K562 (cell line): ENCODE results near the gene LZTS2. TPM values are rescaled to one million over a fixed set of nuclear protein-coding genes. Genes with fewer than 3 reads are reported as not detected.
A peak's percentile ranks its signal among the peaks of the same experiment; 100 is the strongest.

Experiments used
- ATF7 ChIP-seq: fragments of 450-650 bp; IDR thresholded peaks from 2 replicates; pipeline ENCODE4 v1.7.1; 2014; ENCODE audit warnings: mild to moderate bottlenecking, moderate library complexity
- CBX1 ChIP-seq: sonication (generic); IDR thresholded peaks from 2 replicates; pipeline ENCODE4 v1.6.1; 2016; ENCODE audit warnings: antibody characterized with exemption, low read depth, mild to moderate bottlenecking
- CREB1 ChIP-seq, 2 experiments: sonication (generic) in 1 of 2; formaldehyde crosslinking in 1 of 2; IDR thresholded peaks; 2 replicates each; pipeline versions ENCODE4 v1.6.1 to v1.8.0; 2012 to 2022; ENCODE audit warnings: inconsistent platforms in 1 of 2, mild to moderate bottlenecking in 1 of 2, missing genetic modification reagents in 1 of 2, moderate library complexity in 1 of 2
- EHMT2 ChIP-seq: fragments of 450-650 bp; IDR thresholded peaks from 2 replicates; pipeline ENCODE4 v1.6.1; 2018; ENCODE audit warnings: antibody characterized with exemption
- NFYB ChIP-seq: IDR thresholded peaks from 2 replicates; pipeline ENCODE4 v1.6.1; 2011; ENCODE audit warnings: mild to moderate bottlenecking, moderate library complexity; ENCODE audit not compliant: insufficient read length; ENCODE audit errors: extremely low read depth
- SRSF3 ChIP-seq: fragments of 200-400 bp; formaldehyde crosslinking; IDR thresholded peaks from 2 replicates; pipeline ENCODE4 v1.6.1; 2016; ENCODE audit warnings: mild to moderate bottlenecking, low read length, moderate library complexity; ENCODE audit not compliant: insufficient read depth
- polyA plus RNA-seq, 8 experiments: library from polyadenylated mRNA; depleted of rRNA in 4 of 8; stranded (reverse) in 5 of 8; unstranded in 3 of 8; fragments of >200 nt; fragmentation: Nextera tagmentation in 2 of 8; fragmentation: Illumina TruSeq in 1 of 8; extraction: Ambion mirVana in 2 of 8; extraction: Trizol in 1 of 8; gene quantifications; 2 replicates each; pipeline versions ENCODE4 v1.2.1 to v1.2.3, GENCODE V29; 2011 to 2014; ENCODE audit warnings: inconsistent platforms in 1 of 8, missing spikeins in 1 of 8
- total RNA-seq, 7 experiments: library from RNA; depleted of rRNA in 6 of 7; stranded (reverse); fragments of >200 nt in 6 of 7; fragmentation: Illumina TruSeq in 2 of 7; extraction: Trizol in 2 of 7; gene quantifications; 2 replicates each; pipeline versions ENCODE4 v1.2.1 to v1.2.3, GENCODE V29; 2011 to 2021; ENCODE audit warnings: low replicate concordance in 1 of 7
- TF ChIP-seq, protein P1 (sequence below): fragments of 450-650 bp; formaldehyde crosslinking; conservative IDR thresholded peaks from 2 replicates; pipeline ENCODE4 v1.4.0; 2022; ENCODE audit warnings: mild to moderate bottlenecking, missing genetic modification characterization
- TF ChIP-seq, protein P2 (sequence below): fragments of 250-450 bp; sonication (Bioruptor Pico); IDR thresholded peaks from 2 replicates; pipeline ENCODE4 v1.5.0; 2022; ENCODE audit warnings: mild to moderate bottlenecking
- TF ChIP-seq, protein P3 (sequence below): fragments of 250-450 bp; sonication (Bioruptor Pico); IDR thresholded peaks from 2 replicates; pipeline ENCODE4 v1.5.0; 2021
- TF ChIP-seq, protein P4 (sequence below): sonication (generic); formaldehyde crosslinking; IDR thresholded peaks from 2 replicates; pipeline ENCODE4 v1.8.1; 2023; ENCODE audit warnings: mild to moderate bottlenecking, missing genetic modification reagents, moderate library complexity
- TF ChIP-seq, protein P5 (sequence below), 3 experiments: fragments of 200-800 bp in 1 of 3; fragments of 250-450 bp in 1 of 3; fragments of 450-650 bp in 1 of 3; sonication (Bioruptor Pico) in 1 of 3; sonication (Bioruptor generic) in 1 of 3; formaldehyde crosslinking in 1 of 3; IDR thresholded peaks; 2 replicates each; pipeline versions ENCODE4 v1.6.1 to v1.8.0; 2016 to 2022; ENCODE audit warnings: mild to moderate bottlenecking in 2 of 3, missing genetic modification characterization in 2 of 3, missing compliant biosample characterization in 1 of 3, moderate library complexity in 1 of 3
- TF ChIP-seq, protein P6 (sequence below): sonication (generic); formaldehyde crosslinking; IDR thresholded peaks from 2 replicates; pipeline ENCODE4 v1.8.1; 2023; ENCODE audit warnings: mild to moderate bottlenecking, missing genetic modification reagents

LZTS2 gene
- total and polyA plus RNA-seq, 9 of the 15 experiments (the other 6 are each of a cell fraction or from before 2014, with no cell fraction given): 0.23 to 42.5 (median 14.7) TPM

DNA sequence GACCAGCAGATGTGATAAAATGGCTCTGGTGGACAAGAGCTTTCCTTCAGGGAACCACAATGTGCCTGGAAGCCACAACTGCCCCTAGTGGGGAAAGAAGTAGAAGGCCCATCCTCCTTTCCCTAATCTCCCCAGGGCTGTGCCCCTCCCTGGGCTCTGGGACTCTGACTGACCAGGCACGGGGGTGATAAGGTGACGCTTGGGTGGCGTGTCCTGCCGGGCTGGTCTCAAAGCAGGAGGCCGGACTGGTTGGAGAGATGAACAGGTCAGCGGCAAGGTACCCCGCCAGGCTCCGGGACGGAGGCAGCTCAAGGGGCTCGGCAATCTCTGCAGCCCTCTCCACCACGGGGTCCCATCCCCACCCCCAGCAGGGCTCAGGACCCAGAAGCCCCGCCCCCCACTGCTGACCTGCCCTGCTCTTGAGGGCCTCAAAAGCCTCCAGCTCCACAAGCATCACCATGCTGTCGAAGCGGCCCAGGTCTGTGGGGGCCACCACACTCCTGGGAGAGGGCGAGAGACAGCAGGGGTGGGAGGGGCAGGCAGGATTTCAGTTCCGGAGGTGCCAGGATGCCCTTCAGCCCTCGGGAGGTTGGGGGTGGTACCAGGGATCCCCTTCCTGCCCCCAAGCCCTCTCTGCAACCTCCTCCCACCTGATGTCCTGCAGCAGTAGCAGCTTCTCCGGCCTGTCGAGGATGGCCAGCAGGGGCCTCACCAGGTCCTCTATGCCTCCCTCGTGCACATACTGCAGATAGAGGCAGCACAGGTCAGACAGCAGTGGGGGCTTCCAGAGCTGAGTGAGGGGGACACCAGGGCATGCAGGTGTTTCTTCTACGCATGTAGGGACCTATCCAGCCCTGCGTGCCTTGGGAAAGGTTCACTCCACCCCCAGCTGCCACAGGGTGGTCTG, 12.2 kb downstream of the LZTS2 start (continued):
- no peak for TF ChIP-seq CREB1 (IDR thresholded peaks at IDR 0.05)
- TF ChIP-seq CREB1 (CRISPR knock-in tag; IDR thresholded peaks at IDR 0.05): no peak
- TF ChIP-seq, protein P1, sequence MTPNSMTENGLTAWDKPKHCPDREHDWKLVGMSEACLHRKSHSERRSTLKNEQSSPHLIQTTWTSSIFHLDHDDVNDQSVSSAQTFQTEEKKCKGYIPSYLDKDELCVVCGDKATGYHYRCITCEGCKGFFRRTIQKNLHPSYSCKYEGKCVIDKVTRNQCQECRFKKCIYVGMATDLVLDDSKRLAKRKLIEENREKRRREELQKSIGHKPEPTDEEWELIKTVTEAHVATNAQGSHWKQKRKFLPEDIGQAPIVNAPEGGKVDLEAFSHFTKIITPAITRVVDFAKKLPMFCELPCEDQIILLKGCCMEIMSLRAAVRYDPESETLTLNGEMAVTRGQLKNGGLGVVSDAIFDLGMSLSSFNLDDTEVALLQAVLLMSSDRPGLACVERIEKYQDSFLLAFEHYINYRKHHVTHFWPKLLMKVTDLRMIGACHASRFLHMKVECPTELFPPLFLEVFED (CRISPR knock-in tag): no peak
- TF ChIP-seq, protein P2, sequence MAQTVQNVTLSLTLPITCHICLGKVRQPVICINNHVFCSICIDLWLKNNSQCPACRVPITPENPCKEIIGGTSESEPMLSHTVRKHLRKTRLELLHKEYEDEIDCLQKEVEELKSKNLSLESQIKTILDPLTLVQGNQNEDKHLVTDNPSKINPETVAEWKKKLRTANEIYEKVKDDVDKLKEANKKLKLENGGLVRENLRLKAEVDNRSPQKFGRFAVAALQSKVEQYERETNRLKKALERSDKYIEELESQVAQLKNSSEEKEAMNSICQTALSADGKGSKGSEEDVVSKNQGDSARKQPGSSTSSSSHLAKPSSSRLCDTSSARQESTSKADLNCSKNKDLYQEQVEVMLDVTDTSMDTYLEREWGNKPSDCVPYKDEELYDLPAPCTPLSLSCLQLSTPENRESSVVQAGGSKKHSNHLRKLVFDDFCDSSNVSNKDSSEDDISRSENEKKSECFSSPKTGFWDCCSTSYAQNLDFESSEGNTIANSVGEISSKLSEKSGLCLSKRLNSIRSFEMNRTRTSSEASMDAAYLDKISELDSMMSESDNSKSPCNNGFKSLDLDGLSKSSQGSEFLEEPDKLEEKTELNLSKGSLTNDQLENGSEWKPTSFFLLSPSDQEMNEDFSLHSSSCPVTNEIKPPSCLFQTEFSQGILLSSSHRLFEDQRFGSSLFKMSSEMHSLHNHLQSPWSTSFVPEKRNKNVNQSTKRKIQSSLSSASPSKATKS: no peak
- TF ChIP-seq, protein P3, sequence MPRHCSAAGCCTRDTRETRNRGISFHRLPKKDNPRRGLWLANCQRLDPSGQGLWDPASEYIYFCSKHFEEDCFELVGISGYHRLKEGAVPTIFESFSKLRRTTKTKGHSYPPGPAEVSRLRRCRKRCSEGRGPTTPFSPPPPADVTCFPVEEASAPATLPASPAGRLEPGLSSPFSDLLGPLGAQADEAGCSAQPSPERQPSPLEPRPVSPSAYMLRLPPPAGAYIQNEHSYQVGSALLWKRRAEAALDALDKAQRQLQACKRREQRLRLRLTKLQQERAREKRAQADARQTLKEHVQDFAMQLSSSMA: no peak
- peak; percentile 48; the same call in 1 of the 2 replicates for TF ChIP-seq ATF7
- no peak for TF ChIP-seq SRSF3
- TF ChIP-seq, protein P4, sequence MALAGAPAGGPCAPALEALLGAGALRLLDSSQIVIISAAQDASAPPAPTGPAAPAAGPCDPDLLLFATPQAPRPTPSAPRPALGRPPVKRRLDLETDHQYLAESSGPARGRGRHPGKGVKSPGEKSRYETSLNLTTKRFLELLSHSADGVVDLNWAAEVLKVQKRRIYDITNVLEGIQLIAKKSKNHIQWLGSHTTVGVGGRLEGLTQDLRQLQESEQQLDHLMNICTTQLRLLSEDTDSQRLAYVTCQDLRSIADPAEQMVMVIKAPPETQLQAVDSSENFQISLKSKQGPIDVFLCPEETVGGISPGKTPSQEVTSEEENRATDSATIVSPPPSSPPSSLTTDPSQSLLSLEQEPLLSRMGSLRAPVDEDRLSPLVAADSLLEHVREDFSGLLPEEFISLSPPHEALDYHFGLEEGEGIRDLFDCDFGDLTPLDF (CRISPR knock-in tag): no peak
- TF ChIP-seq, protein P5, sequence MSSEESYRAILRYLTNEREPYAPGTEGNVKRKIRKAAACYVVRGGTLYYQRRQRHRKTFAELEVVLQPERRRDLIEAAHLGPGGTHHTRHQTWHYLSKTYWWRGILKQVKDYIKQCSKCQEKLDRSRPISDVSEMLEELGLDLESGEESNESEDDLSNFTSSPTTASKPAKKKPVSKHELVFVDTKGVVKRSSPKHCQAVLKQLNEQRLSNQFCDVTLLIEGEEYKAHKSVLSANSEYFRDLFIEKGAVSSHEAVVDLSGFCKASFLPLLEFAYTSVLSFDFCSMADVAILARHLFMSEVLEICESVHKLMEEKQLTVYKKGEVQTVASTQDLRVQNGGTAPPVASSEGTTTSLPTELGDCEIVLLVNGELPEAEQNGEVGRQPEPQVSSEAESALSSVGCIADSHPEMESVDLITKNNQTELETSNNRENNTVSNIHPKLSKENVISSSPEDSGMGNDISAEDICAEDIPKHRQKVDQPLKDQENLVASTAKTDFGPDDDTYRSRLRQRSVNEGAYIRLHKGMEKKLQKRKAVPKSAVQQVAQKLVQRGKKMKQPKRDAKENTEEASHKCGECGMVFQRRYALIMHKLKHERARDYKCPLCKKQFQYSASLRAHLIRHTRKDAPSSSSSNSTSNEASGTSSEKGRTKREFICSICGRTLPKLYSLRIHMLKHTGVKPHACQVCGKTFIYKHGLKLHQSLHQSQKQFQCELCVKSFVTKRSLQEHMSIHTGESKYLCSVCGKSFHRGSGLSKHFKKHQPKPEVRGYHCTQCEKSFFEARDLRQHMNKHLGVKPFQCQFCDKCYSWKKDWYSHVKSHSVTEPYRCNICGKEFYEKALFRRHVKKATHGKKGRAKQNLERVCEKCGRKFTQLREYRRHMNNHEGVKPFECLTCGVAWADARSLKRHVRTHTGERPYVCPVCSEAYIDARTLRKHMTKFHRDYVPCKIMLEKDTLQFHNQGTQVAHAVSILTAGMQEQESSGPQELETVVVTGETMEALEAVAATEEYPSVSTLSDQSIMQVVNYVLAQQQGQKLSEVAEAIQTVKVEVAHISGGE (CRISPR knock-in tag; IDR thresholded peaks at IDR 0.05): no peak
- TF ChIP-seq NFYB: no peak
- TF ChIP-seq EHMT2: no peak
- TF ChIP-seq, protein P6, sequence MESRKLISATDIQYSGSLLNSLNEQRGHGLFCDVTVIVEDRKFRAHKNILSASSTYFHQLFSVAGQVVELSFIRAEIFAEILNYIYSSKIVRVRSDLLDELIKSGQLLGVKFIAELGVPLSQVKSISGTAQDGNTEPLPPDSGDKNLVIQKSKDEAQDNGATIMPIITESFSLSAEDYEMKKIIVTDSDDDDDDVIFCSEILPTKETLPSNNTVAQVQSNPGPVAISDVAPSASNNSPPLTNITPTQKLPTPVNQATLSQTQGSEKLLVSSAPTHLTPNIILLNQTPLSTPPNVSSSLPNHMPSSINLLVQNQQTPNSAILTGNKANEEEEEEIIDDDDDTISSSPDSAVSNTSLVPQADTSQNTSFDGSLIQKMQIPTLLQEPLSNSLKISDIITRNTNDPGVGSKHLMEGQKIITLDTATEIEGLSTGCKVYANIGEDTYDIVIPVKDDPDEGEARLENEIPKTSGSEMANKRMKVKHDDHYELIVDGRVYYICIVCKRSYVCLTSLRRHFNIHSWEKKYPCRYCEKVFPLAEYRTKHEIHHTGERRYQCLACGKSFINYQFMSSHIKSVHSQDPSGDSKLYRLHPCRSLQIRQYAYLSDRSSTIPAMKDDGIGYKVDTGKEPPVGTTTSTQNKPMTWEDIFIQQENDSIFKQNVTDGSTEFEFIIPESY (CRISPR knock-in tag): 0 out of 2 replicates have a peak, but pooled peaks have one; percentile 28
- no peak for TF ChIP-seq CBX1
